NCI-H1436 (cell line): Measurements from ENCODE around the gene RBM19.

Experiments
- DNase-seq: peaks from one replicate; lab custom pipeline; 2025; lab: John Stamatoyannopoulos, UW

The RBM19 gene

DNA sequence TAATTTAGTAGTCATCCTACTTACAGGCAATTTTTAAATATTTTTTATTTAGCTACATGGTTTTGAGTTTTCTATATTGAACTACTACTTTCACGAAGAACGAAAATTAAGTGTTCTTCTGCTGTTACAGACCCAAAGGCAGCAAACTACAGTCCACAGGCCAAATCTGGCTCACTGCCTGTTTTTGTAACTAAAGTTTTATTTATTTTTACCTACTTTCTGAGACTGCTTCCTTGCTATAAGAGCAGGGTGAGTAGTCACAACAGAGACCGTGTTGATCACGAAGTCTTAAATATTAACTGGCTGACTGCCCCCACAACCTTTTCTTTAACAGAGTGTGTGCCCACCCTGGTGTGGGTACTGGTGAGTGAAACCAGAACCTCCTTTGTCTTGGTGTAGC lies 11.6 kb downstream of the RBM19 start:
- DNase-seq: no peak

DNA sequence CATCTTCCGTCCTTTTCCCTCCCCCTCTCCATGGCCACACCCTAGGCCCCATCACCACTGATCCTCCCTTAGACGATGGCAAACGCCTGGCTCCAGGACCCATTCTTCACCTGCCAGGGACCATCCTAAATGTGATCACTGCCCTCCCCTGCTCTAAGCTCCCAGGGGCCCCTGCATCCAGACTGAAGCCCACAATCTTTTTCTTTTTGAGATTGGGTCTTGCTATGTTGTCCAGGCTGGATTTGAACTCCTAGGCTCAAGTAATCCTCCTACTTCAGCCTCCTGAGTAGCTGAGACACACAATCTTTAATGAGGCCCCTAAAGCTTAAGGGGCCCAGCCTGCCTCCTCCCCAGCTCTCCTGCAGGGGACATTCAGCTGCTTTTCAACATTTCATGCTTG lies 15.3 kb downstream of the RBM19 start:
- no peak for DNase-seq

- no peak for DNase-seq
These were observed 16.5 kb downstream of the RBM19 start for GRCh38 chr12:113949321-113950305.

- DNase-seq: no peak
These were observed 17.8 kb downstream of the RBM19 start for GRCh38 chr12:113948151-113948914.

- DNase-seq: no peak
These were observed 19.9 kb downstream of the RBM19 start for GRCh38 chr12:113946175-113946574.

DNA sequence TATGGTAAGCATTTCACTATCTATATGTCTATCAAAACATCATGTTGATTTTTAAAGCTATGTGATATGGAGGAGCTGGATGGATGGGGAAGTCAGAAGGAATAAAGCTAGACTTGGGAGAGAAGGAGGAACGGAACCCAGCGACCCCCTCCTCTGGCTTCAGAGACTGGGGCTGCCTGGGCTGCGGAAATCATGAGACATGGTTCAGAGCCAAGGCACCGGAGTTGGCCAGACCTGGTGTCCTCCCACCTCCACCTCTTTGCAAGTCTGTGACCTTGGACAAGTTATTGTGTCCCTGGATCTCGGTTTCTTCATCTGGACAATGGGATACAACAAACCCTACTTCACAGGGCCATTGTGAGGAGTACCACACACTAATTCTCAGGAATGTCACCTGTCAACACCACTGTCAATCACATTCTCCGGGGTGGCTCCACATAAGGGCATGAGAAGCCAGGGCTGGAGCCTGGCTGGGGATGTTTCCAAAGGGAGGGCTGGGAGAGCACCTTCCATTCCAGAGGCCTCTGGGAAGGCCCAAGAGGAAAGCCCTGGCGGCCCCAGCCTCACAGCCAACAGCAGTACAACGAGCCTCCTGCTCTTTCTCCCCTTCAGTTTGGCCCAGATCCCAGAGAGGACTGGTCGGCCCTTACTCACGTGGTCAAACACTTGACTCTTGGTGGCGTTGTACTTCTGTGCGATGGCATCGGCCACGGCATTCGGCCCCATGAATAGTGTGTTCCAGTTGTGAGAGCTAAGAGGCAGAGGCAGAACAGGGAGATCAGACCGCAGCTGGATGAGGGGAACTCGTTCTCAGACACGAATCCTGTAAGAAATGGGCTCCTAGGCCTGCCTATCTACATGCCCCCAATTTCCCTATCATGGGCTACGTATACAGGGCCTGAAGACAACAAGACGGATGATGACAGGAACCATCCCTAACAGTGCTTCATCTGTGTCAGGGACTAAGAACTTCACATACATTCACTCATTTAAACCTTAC lies 20.7 kb downstream of the RBM19 start:
- DNase-seq: no peak

GRCh38 chr12:113942209-113942608 lies 23.9 kb downstream of the RBM19 start:
- no peak for DNase-seq

DNA sequence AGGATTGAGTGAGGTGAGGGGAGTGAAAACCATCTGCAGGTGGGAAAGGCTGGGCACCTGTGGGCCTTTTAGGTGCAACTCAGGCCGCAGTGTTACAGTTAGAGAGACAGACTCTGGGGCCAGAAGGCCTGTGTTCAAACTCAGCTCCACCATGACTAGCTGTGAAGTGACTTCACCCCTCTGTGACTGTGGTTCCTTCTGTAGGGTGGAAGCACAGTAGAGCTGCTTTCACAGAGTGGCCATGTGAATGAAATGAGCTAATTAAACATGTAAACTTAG lies 25.0 kb downstream of the RBM19 start:
- no peak for DNase-seq

DNA sequence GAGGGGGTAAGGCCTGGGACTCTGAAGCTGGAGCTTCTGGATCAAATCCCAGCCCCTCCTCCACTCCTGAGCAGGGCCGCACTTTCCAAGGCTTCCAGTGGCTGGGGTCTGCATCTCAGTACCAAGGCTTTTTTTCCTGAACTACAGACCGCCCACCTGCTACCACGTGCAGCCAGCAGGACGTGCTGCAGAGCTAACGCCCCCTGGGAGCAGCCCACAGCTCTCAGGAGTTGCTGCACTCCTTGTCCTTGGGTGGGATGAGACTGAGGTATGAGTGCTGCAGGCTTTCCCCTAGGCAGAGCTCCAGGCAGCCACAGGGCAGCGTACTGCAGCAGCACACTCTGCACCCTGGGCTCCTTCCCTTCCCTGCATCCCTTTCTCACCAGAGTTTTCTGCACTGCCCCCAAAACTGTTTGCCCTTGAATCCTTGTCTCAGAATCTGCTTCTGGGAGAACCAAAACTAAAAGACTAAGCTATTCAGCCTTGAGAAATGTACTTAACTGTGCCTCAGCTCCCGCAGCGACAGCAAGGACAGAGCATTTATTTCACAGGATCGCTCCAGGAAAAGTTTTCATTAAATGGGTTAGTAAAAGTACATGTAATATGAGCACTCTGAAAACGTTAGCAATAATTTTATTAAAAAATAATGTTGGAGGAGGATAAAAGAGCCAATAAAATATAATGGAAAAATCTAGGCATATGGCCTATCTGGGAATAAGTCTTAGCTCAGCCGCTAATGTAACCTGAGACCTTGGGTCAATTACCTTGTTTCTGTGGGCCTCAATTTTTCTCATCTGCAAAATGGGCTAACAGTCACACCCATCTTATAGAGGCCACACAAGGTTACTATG lies 25.5 kb downstream of the RBM19 start:
- no peak for DNase-seq

DNA sequence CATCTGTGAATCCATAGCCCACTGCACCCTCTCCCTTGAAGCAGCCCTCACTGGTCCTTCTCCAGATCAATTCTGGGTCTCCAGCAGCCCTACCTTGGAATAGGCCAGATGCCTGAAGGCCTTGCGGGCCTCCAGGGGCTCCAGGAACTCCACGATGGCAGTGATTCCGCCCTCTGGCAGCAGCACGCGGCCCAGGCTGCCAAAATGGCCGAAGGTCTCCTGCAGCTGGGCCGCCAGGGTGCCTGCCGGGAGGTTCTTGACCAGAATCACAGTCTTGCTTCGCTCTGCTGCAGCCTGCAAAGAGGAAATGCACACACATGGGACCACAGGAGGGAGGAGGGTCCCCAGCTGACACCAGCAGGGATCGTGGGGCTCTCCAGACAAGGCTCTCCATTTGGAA lies 26.3 kb downstream of the RBM19 start:
- DNase-seq: no peak

DNA sequence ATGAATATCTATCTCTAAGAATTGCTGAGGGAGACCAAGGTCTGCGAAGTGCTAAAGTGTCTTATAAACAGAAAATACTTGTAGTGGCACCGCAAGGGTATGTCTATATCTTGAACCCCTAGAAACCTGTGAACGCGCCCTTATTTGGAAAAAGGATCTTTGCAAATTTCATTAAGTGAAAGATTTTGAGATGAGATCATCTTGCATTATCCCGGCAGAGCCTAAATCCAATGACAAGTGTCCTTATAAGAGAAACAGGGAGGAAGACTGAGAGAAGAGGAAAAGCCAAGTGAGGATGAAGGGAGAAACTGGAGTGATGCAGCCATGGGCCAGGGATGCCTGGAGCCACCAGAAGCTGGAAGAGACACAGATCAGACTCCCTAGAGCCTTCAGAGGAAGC lies 27.7 kb downstream of the RBM19 start:
- no peak for DNase-seq

GRCh38 chr12:113936460-113936859 lies 29.7 kb downstream of the RBM19 start:
- DNase-seq: no peak

- DNase-seq: no peak
These were observed 30.7 kb downstream of the RBM19 start for GRCh38 chr12:113935459-113935858.

DNA sequence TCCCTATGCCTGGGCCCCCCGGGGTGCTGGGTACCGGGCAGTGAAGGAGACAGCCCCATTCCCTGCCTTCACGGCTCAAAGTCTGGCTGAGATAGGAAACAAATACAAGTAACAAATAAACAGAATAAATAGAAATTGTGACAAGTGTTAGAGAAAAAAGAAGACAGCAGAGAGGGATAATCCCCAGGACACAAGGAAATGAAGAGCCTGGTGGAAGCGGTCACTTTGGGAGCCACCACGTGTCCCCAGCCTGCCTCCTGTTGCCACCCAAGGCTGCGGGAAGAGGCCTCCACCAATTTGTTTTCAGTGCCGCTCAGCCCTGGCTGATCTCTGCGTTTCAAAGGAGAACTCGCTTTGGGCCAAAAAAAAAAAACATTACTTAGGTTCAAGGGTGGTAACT lies 31.2 kb downstream of the RBM19 start:
- DNase-seq: no peak

DNA sequence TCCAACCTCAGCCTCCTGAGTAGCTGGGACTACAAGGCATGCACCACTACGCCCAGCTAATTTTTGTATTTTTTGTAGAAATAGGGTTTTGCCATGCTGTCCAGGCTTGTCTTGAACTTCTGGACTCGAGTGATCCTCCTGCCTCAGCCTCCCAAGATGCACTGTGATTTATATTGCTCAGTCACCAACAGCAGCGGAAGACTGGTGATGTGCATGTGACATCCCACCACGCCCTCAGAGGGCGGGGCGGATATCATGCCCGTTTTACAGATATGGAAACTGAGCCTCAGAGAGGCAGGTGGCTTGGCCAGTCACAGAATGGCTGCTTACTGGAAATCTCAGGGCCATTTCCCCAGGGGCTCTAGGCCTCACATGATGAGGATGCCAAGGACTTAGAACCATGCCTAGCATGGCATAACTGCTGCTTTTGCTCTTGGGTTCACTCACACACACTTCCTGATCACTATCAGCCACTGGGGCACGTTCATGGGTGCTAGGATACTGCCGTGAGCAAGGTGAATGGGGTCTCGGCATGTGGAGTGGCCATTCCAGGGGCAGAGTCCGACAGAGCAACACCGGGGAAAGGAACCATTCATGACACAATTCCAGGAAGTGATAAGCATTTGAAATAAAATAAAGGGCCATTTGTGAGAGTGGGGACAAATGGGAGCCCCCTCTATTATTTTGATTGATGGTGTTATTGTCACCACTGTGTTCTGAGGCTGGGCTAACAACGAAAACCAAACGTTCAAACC lies 31.9 kb downstream of the RBM19 start:
- DNase-seq: no peak

DNA sequence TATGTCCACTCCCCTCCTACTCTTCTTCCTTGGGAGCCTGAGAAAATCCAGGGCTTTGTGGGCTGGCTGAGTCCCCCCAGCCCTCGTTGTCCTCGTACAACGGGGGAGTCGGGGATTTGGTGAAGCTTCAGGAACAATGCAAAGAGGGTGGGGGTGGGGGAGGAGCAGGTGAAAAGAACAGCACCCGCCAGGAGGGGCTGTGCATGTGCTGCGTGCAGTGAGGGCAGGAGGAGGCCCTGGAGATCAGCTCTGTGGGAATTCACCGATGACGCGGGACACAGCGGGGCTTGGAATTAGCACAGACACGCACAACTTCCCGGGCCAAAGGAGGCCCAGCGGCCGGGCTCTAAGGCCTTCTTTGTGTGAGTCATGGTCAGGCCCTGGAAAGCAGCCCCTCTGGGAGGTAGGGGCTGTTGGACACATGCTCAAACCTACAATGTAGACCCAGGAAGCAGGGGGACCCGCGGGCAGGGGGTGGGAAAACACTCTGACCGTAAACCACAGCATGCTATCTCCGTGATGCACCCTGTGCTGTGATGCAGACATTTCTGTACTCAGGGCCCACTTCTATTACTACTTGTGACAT lies 32.8 kb downstream of the RBM19 start:
- no peak for DNase-seq

- DNase-seq: no peak
These were observed 33.5 kb downstream of the RBM19 start for GRCh38 chr12:113932381-113933196.

- no peak for DNase-seq
These were observed 34.6 kb downstream of the RBM19 start for GRCh38 chr12:113931517-113931916.

- DNase-seq: no peak
These were observed 35.9 kb downstream of the RBM19 start for GRCh38 chr12:113930249-113930648.
